GM10266 (cell line): ENCODE measurements around the gene GINM1.

Experiments
- DNase-seq: peaks from one replicate; pipeline ENCODE4 v3.0.0; 2012; ENCODE audit errors: extremely low spot score
- CTCF ChIP-seq: IDR thresholded peaks from 2 replicates; pipeline ENCODE4 v1.5.1; 2012; ENCODE audit warnings: mild to moderate bottlenecking, low read depth; ENCODE audit not compliant: control insufficient read depth, insufficient read depth; ENCODE audit errors: missing control alignments

GINM1 gene

GRCh38 chr6:149565527-149566409 lies at the start of gene GINM1:
Gene GINM1 (plus strand): TSS chr6:149566375. CDS start chr6:149566415, 40 bp downstream.
- TF ChIP-seq CTCF, result peak; percentile 75
- peak; percentile 98 for DNase-seq

GRCh38 chr6:149529650-149530049 lies 36.5 kb upstream of the GINM1 start:
- DNase-seq, result no peak
- TF ChIP-seq CTCF, result no peak

GRCh38 chr6:149534742-149535141 lies 31.4 kb upstream of the GINM1 start:
- no peak for TF ChIP-seq CTCF
- no peak for DNase-seq

GRCh38 chr6:149541139-149541538 lies 25.0 kb upstream of the GINM1 start:
- no peak for TF ChIP-seq CTCF
- no peak for DNase-seq

GRCh38 chr6:149544646-149545257 lies 21.4 kb upstream of the GINM1 start:
- TF ChIP-seq CTCF, result no peak
- DNase-seq, result no peak

GRCh38 chr6:149545258-149545753 lies 20.9 kb upstream of the GINM1 start:
- DNase-seq, result peak; percentile 55

More at GRCh38 chr6:149545258-149545753, 20.9 kb upstream of the GINM1 start:
- peak; percentile 36 for TF ChIP-seq CTCF
